T follicular helper cell (primary cell): ENCODE data around the gene CD96.

Source experiments
- DNase-seq: peaks from one replicate; pipeline ENCODE4 v3.0.0-alpha.2; 2020; ENCODE audit warnings: low read depth

CD96 gene

GRCh38 chr3:111675846-111676210 is 133.8 kb downstream of the CD96 start:
- DNase-seq = no peak

- DNase-seq = no peak
Measured at GRCh38 chr3:111676211-111677006, 134.4 kb downstream of the CD96 start.

GRCh38 chr3:111677007-111677392 is 135.0 kb downstream of the CD96 start:
- no peak for DNase-seq

GRCh38 chr3:111681661-111682426 is 139.8 kb downstream of the CD96 start:
- DNase-seq = no peak

- no peak for DNase-seq
Measured at GRCh38 chr3:111684640-111685039, 142.6 kb downstream of the CD96 start.

- DNase-seq = no peak
Measured at GRCh38 chr3:111688190-111688800, 146.3 kb downstream of the CD96 start.

- DNase-seq = no peak
Measured at GRCh38 chr3:111690242-111690641, 148.2 kb downstream of the CD96 start.

GRCh38 chr3:111691293-111691909 is 149.4 kb downstream of the CD96 start:
- DNase-seq = no peak

GRCh38 chr3:111692593-111693552 is 150.9 kb downstream of the CD96 start:
- DNase-seq = no peak

GRCh38 chr3:111694471-111694870 is 152.5 kb downstream of the CD96 start:
- no peak for DNase-seq

GRCh38 chr3:111695636-111696117 is 153.7 kb downstream of the CD96 start:
- DNase-seq = no peak

GRCh38 chr3:111700054-111700453 is 158.1 kb downstream of the CD96 start:
- DNase-seq = no peak

- DNase-seq = no peak
Measured at GRCh38 chr3:111701292-111701906, 159.4 kb downstream of the CD96 start.
